Stimulated activated CD4-positive, alpha-beta T cell treated with anti-CD3 and anti-CD28 coated beads, Interleukin-15, amount 100 ng/mL, for 1 hour (primary cell): ENCODE results near the gene NBPF19.
A peak's percentile ranks its signal among the peaks of the same experiment; 100 is the strongest.
"Not testable (repeated sequence)": the region's sequence is repeated elsewhere in the genome, so short reads cannot be mapped to it uniquely, and the experiment has no call there.

Experiments used
- DNase-seq, 2 donors: peaks; one replicate each; pipeline ENCODE4 v3.0.0-alpha.2; 2020; ENCODE audit warnings: low read depth in 1 of 2, low spot score in 1 of 2

Gene NBPF19

DNA sequence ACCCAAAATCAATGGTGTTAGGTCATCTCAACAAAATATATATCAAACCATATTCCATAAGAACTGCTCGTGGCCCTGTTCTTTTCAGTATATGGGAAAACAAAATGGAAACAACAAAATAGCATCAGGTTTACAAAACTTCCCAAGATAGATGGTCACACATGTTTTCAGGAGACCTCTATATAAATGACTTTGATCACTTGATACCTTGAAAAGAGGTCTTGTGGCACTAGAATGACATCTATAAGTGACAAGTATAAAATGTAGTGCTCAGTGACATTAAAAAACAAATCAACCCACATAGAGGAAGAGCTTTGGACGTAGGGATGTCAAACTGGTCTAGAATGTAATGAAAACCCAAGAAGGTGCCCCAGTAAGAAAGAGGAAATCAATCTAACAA is at the start of gene NBPF19:
TSS of gene NBPF19 (plus strand) at position 301 of the 400 bp plus-strand sequence. CDS start 888 bp downstream, outside the sequence.
- DNase-seq: not testable (repeated sequence)

DNA sequence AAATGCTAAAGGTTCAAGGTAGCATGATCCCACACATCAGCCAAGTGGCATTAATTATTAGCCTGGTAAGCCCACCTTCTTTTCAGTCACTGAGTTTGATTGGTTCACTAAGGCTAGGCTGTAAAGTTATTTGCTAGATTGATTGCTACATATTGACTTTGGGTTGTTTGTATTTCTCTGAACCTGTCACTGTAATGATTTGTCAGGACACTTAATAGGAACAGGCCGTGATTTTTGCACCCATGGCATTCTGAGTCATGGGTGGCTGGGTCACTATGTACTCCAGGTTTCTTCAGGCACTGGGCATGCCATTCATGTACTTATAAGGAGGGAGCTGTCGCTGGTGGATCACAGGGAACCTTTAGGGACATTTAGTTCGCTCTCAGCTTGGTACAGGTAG is 46.5 kb upstream of the NBPF19 start:
- not testable (repeated sequence) for DNase-seq

DNA sequence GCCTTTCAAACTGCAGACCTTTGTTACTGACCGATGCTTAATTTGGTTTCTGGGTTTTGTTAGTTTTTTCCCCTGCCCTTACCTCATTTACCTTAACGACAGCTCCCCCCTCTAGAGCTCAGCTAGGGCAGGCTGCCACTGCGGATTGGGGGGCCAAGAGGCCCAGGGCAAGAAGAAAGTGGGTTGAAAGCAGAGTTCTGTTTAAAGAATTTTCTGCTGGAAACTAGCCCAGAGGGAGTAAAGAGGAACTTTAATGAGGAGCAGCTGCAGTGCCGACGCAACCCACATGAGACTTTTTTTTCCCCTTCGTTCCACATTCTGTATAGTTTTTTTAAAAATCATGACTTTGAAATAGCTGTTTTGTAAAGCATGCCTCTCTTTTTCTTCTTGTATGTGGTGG is 29.4 kb upstream of the NBPF19 start:
- not testable (repeated sequence) for DNase-seq

GRCh38 chr1:149452196-149452595 is 22.6 kb upstream of the NBPF19 start:
- not testable (repeated sequence) for DNase-seq

- DNase-seq: not testable (repeated sequence)
Measured at GRCh38 chr1:149452652-149453051, 22.2 kb upstream of the NBPF19 start.

DNA sequence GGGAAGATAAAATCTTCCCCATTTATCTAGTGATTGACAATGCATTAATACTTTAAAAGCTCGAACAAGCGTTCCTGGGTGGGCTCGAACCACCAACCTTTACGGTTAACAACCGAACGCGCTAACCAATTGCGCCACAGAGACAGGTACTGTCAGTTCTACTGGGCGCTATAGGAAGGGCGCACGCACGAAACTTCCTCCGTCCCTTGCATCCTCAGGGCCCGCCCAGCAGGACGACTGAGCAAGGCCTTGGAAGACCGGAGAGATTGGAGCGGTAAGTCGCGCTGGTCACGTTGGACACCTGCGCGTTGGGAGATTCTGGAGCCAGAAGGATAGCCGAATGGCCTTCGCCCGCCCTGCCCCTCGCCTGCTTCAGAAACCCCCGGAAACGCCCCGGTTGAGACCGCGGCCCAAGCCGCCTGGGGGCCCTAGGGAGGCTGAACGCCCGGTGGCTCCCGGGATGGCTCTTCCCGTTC is 83.5 kb downstream of the NBPF19 start:
- DNase-seq: peak; percentile 19 to 50

DNA sequence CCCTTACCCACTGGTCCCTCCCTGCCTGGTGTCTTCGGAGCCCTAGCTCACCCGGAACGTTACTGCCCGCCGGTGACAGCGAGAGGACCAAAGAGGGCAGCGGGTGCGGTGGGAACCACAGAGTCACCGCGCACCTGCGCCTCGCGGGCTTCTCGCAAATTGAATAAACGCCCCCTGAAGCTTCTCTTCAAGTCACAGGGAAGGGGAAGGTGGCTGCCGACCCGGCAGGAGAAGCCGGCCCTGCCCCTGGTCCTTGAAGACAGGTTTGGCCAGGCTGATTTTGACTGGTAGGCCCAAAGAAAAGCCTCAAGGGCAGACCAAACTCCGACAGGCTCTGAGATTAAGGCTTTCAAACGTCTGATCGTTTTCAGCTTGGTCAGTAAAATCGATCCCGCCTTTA is 87.0 kb downstream of the NBPF19 start:
- not testable (repeated sequence) for DNase-seq

DNA sequence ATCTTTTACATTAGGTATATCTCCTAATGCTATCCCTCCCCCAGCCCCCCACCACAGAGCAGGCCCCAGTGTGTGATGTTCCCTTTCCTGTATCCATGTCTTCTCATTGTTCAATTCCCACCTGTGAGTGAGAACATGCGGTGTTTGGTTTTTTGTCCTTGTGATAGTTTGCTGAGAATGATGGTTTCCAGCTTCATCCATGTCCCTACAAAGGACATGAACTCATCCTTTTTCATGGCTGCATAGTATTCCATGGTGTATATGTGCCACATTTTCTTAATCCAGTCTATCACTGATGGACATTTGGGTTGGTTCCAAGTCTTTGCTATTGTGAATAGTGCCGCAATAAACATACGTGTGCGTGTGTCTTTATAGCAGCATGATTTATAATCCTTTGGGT is 90.6 kb downstream of the NBPF19 start:
- not testable (repeated sequence) for DNase-seq

DNA sequence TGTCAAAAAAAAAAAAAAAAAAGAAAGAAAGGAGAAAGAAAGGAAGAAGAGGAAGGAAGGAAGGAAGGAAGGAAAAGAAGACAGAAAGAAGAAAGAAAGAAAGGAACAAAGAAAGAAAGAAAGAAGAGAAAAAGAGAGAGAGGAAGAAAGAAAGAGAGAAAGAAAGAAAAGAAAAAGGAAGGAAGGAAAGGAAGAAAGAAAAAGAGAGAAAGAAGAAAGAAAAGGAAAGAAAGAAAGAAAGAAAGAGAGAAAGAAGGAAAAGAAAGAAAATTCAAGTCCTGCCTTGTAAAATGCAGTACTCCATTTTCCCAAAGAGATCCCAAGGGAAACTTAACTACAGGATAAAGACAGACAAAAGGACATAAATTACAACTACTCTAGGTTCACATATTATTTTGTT is 97.9 kb downstream of the NBPF19 start:
- not testable (repeated sequence) for DNase-seq

DNA sequence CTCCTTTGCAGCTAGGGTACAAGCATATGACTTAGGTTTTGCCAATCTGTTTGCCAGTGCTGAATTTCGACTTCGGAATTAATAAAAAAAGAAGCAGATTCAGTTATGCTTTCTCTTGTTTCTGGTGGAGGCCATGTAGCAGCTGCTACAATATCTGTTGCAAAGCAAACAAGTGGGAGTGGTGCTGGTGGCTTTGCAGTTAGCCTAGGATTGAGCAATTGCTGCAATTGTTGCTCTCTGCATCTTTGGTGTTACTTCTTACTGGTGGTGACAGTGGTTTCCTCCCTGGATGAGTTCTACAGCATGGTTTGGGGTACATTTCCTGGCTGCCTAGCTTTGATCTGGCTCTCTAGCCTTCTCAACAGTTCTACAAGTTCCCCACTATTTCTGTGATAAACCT is 110.7 kb downstream of the NBPF19 start:
- peak in 1 of 2 donors; percentile 3 for DNase-seq
